GM19023 (cell line): ENCODE measurements around the gene AUTS2.
A peak's percentile ranks its signal among the peaks of the same experiment; 100 is the strongest.
"Not testable (repeated sequence)": the region's sequence is repeated elsewhere in the genome, so short reads cannot be mapped to it uniquely, and the experiment has no call there.

Experiments
- ATAC-seq: cut with Tn5 transposase; IDR thresholded peaks from one replicate; pipeline ENCODE4 v1.9.1; 2021; ENCODE audit warnings: mild to moderate bottlenecking, moderate library complexity; ENCODE audit not compliant: unreplicated experiment

The AUTS2 gene

DNA sequence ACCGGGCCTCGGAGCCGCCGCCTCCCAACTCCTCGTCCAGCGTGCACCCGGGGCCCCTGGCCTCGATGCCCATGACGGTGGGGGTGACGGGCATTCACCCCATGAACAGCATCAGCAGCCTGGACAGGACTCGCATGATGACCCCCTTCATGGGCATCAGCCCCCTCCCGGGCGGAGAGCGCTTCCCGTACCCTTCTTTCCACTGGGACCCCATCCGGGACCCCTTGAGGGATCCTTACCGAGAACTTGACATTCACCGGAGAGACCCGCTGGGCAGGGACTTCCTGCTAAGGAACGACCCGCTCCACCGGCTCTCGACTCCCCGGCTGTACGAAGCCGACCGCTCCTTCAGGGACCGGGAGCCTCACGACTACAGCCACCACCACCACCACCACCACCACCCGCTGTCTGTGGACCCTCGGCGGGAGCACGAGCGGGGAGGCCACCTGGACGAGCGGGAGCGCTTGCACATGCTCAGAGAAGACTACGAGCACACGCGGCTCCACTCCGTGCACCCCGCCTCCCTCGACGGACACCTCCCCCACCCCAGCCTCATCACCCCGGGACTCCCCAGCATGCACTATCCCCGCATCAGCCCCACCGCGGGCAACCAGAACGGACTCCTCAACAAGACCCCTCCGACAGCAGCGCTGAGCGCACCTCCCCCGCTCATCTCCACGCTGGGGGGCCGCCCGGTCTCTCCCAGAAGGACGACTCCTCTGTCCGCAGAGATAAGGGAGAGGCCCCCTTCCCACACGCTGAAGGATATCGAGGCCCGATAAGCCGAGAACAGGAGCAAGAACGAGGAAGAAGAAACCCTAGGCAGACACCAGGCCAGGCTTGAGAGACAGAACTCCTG is 1192.2 kb downstream of the AUTS2 start:
- no peak for ATAC-seq

DNA sequence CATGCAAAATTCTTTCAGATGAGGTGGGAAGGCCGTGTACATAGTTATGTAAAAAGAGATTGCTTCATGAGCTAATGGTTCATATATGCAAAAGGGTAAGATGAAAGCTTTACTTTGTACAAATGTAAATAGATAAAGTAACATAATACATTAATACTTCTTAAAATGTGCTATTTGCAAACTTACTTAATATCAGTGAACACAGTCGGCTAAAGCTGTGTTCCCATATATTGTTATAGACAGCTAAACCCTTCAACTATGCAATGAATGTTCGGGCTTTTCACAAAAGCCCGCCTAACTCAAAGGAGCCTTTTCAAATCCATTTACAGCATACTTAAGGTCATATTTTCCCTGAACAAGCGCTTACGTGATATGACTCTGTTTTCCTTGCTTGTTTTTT is 1193.1 kb downstream of the AUTS2 start:
- no peak for ATAC-seq

DNA sequence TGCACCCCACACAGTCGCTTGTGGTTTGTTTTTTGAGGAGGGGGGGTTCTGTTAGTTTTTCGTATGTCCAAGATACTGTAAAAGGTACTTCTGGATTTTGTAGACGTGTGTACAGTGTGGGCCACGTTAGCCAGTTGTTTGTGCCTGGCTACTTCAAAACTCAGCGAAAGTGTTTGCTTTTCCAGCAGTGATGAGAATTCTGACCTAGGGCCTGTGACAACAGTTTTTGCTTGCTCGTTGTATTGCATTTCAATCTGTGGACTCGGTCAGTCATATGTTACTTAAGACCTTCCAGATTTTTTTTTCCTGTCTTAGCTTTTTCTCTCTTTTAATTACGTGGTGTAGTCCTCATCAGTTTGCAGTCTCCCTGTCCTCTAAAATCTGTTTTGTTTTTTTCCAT is 1194.8 kb downstream of the AUTS2 start:
- no peak for ATAC-seq

DNA sequence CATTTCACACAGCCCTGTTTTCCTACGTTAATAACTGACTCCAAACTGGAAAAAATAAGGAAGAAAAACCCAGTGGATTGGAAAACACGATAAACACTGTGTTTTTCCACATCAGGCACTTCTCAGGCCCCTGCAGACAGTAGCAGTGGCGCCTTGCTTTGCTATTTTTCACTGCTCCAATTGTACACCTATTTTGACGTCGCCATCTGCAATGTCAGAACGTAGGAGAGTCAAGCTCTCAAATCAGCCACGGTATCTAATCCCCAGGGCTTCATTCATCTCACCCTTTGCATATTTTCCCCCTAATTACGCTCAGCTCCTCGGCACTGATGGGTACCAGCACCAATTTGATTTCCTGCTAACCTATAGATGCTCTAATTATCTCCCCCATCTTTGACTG is 1195.5 kb downstream of the AUTS2 start:
- ATAC-seq = no peak

DNA sequence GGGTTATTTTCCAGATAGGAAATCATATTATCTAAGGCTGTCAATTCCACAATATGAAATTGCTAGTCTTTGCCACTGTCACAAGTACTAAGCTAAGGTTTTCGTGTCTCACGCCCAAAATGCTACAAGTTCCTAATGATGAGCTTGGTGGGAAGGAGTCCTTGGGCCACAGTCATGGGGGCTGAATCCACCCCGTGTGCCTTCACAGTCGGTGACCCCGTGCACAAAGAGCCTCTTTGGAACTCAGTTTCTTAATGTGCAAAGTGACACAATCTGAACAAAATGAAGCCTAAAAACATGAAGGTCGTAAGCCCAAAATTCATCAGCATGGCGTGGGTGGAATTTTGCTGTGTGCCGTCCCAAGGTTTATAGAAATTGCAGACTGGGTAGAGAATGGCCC is 1196.7 kb downstream of the AUTS2 start:
- no peak for ATAC-seq

- ATAC-seq = no peak
Measured at GRCh38 chr7:70795948-70796347, 1197.7 kb downstream of the AUTS2 start.

DNA sequence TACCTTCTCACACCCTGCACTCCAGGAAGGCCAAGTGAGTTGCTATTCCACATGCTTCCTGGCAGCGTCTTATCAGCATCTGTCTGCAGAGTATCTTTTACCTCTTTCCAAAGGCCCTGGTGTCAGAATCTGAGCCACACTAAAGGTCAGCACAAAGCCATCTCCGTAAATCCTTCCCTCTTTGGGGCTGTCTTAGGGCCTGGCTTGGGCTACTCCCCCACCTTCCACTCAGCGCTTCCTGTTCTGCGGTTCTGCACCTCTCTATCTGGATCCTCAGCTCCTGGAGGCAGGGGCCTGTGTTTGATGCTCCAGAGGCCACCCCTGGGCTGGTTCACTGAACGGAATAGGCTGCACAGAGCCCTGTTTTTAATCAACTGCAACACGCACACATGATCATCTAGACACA is 1198.8 kb downstream of the AUTS2 start:
- ATAC-seq = no peak

GRCh38 chr7:70799841-70800405 is 1201.6 kb downstream of the AUTS2 start:
- ATAC-seq = no peak

DNA sequence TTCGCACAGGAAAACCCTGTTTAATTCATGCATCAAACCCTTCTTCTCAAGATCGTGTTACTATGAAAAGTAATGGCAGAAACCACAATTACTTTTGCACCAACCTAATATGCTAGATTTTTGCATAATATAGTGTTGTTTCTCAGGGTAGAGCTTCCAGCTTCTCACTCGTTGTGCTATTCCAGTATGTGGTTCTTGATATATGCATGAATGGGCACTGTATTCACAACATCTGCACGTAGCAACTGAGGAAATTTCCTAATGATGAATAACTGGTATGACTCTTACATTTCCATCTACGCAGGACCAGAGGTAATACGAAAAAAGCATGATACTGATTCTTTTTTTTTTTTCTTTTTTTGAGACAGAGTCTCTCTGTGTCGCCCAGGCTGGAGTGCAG is 1207.1 kb downstream of the AUTS2 start:
- peak; percentile 58 for ATAC-seq

DNA sequence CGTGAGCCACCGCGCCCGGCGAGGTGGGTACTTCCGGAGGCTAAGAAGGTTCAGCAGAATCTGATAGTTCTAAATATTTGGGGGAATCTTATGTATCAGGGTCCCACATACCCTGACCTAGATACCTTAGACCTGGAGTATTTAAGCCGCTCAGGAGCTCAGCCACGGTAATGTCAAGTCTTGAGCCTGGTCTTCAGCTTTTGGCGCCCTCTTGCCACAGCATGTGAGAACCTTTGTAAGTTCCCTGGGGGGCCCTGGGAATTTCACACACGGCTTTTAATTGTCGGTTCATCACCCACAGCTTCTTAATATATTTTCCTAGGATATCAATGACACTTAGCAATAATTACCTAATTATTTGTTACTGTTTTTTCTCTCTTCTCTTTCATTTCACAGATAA is 1209.4 kb downstream of the AUTS2 start:
- no peak for ATAC-seq

DNA sequence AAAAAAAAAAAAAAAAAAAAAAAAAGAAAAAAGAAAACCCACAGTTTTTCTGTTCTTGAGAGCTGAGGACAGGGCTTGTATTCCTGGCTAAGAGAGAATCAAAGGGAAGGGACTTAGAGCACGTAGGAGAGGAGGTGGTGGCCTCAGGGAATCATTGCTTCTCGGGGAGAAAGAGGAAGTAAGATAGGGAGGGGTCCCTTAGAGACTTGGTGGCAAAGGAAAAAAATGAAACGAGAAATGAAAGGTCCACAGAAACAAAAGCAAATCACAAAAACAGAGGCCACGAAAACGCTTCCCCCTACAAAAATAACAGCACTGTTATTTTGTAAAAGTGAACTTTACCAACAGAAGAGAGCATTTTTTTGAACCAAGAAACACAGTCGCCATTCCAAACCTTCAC is 1210.6 kb downstream of the AUTS2 start:
- no peak for ATAC-seq

GRCh38 chr7:70810558-70811139 is 1212.4 kb downstream of the AUTS2 start:
- ATAC-seq = no peak

DNA sequence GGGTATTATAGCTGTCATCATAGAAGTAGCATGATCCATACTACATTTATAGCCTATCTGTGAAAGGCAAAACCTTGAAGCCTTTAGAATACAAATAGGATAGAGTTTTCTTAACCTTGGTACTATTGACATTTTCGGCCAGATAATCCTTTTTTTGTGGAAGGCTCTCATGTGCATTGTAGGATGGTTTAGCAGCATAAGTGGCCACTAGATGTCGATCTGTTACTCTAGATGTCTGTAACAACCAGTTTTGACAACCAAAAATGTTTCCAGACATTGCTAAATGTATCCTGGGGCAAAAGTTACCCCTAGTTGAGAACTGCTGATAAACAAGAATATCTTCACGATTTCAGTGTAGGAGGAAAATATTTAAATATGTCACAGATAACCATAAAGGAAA is 1214.2 kb downstream of the AUTS2 start:
- ATAC-seq = no peak

DNA sequence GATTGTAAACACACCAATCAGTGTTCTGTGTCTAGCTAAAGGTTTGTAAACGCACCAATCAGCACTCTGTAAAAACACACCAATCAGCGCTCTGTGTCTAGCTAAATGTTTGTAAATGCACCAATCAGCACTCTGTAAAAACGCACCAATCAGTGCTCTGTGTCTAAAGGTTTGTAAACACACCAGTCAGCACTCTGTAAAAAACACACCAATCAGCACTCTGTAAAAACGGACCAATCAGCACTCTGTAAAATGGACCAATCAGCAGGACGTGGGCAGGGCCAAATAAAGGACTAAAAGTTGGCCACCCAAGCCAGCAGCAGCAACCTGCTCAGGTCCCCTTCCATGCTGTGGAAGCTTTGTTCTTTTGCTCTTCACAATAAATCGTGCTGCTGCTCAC is 1224.2 kb downstream of the AUTS2 start:
- ATAC-seq = not testable (repeated sequence)

- ATAC-seq = peak; percentile 69
Measured at GRCh38 chr7:70829221-70830059, 1231.2 kb downstream of the AUTS2 start.

DNA sequence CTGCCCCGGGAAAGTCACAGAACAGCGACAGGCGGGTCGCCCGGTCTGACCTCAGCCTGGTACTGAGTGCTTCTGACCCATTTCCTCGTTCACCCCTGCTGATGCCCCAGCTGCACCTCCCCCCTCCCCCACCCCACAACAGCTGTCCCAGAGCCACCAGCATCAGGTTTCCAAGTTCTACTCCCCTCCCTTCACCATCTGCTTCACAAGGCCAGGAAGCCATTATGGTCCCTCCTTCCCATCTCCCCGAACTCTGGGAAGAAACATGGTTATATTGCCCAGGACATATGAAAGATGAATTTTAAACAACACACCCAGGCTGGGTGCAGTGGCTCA is 1231.8 kb downstream of the AUTS2 start:
- ATAC-seq = no peak

GRCh38 chr7:70830426-70830825 is 1232.2 kb downstream of the AUTS2 start:
- no peak for ATAC-seq

- ATAC-seq = no peak
Measured at GRCh38 chr7:70833726-70834125, 1235.5 kb downstream of the AUTS2 start.

- no peak for ATAC-seq
Measured at GRCh38 chr7:70834424-70834823, 1236.1 kb downstream of the AUTS2 start.

- no peak for ATAC-seq
Measured at GRCh38 chr7:70835658-70836057, 1237.4 kb downstream of the AUTS2 start.

DNA sequence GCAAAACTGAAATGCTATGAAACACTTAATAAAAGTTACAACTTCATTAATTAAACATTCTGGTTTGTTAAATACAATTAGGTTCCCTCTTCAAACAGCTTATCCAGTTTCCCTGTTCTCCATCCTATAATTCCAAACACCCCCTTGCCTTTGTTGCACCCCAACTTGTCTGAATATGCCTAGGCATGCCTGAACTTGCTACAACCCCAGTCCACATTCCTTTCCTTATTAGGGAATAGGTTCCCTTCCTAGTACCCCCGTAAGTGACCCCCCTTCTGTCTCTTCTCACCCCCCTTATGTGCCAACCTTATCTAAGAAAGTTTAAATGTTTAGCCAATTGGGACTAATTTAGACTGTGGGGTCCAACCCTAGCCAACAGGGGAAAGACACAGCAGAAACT is 1238.0 kb downstream of the AUTS2 start:
- ATAC-seq = no peak

DNA sequence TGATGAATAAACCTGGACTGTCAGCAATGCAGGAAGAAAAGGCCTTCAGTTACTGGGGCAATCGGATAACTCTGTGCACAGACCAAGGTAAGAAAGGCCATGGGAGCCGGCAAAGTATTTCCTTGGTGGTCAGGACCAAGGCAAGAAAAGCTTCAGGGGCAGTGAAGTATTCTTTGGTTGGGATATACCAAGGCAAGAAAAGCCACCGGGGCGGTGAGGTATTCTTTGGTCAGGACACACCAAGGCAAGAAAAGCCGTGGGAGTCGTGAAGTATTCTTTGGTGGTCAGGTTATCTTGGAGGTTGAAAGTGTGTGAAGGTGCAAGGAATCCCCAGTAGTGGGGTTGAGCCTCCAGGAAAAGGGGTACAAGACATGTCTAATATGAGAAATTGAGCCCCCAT is 1238.7 kb downstream of the AUTS2 start:
- ATAC-seq = no peak
